Astrocyte (in vitro differentiated cells and primary cell): Measurements from ENCODE around the gene PPP1R12A. TPM values are rescaled to one million over a fixed set of nuclear protein-coding genes. Genes with fewer than 3 reads are reported as not detected.

Experiments
- DNase-seq: peaks from one replicate; pipeline ENCODE4 v3.0.0-alpha.2; 2010; ENCODE audit warnings: low read depth
- FAIRE-seq: peaks from 2 replicates; lab custom pipeline; 2011; peaks lifted over from hg19 to GRCh38; lab: Jason Lieb, UNC
- H2AFZ ChIP-seq: 2 replicates; pipeline ENCODE4 v1.6.0; 2012; ENCODE audit warnings: low read depth, low read length, inconsistent platforms
- H3K27ac ChIP-seq: 2 replicates; pipeline ENCODE4 v1.5.1; 2011; ENCODE audit warnings: low read depth, low read length, inconsistent platforms
- H3K27me3 ChIP-seq: 2 replicates; pipeline ENCODE4 v1.6.0; 2011; ENCODE audit warnings: low read length, inconsistent platforms; ENCODE audit not compliant: insufficient read depth
- H3K36me3 ChIP-seq: 2 replicates; pipeline ENCODE4 v1.5.1; 2011; ENCODE audit warnings: low read length, inconsistent platforms; ENCODE audit not compliant: insufficient read depth
- H3K4me1 ChIP-seq: 2 replicates; pipeline ENCODE4 v1.5.1; 2011; ENCODE audit warnings: low read length, inconsistent platforms; ENCODE audit not compliant: insufficient read depth
- H3K4me2 ChIP-seq: 2 replicates; pipeline ENCODE4 v1.6.0; 2012; ENCODE audit warnings: low read length, inconsistent platforms
- H3K4me3 ChIP-seq: 2 replicates; pipeline ENCODE4 v1.5.1; 2011; ENCODE audit warnings: low read depth, mild to moderate bottlenecking, low read length, inconsistent platforms; ENCODE audit not compliant: insufficient read depth
- H3K79me2 ChIP-seq: 2 replicates; pipeline ENCODE4 v1.6.0; 2012; ENCODE audit warnings: mild to moderate bottlenecking, low read length, inconsistent platforms; ENCODE audit not compliant: insufficient read depth
- H3K9ac ChIP-seq: 2 replicates; pipeline ENCODE4 v1.6.0; 2012; ENCODE audit warnings: mild to moderate bottlenecking, low read length, inconsistent platforms
- H3K9me3 ChIP-seq: 2 replicates; pipeline ENCODE4 v1.5.1; 2012; ENCODE audit warnings: low read depth, mild to moderate bottlenecking, low read length, inconsistent platforms; ENCODE audit not compliant: insufficient read depth
- H4K20me1 ChIP-seq: 2 replicates; pipeline ENCODE4 v1.6.0; 2012; ENCODE audit warnings: low read length, inconsistent platforms; ENCODE audit not compliant: insufficient read depth
- H3K27ac Mint-ChIP-seq: one replicate; pipeline ENCODE4 v1.8.0; 2021; ENCODE audit warnings: mild to moderate bottlenecking, mixed read lengths; ENCODE audit not compliant: unreplicated experiment
- H3K27me3 Mint-ChIP-seq: one replicate; pipeline ENCODE4 v1.8.0; 2021; ENCODE audit warnings: low read depth, mixed read lengths; ENCODE audit not compliant: unreplicated experiment
- H3K36me3 Mint-ChIP-seq: one replicate; pipeline ENCODE4 v1.8.0; 2021; ENCODE audit warnings: low read depth, mixed read lengths; ENCODE audit not compliant: unreplicated experiment
- H3K4me1 Mint-ChIP-seq: one replicate; pipeline ENCODE4 v1.8.0; 2021; ENCODE audit warnings: low read depth, mixed read lengths; ENCODE audit not compliant: unreplicated experiment
- H3K4me3 Mint-ChIP-seq: one replicate; pipeline ENCODE4 v1.8.0; 2021; ENCODE audit warnings: mild to moderate bottlenecking, moderate library complexity, mixed read lengths; ENCODE audit not compliant: unreplicated experiment
- H3K9me3 Mint-ChIP-seq: one replicate; pipeline ENCODE4 v1.8.0; 2021; ENCODE audit warnings: mild to moderate bottlenecking, mixed read lengths; ENCODE audit not compliant: unreplicated experiment
- EZH2 ChIP-seq: IDR thresholded peaks from 2 replicates; pipeline ENCODE4 v1.6.1; 2012; ENCODE audit warnings: mild to moderate bottlenecking, low read length, inconsistent platforms; ENCODE audit not compliant: insufficient read depth
- total RNA-seq: library from RNA; stranded (reverse); gene quantifications from 2 replicates; pipeline ENCODE4 v1.2.1, GENCODE V29; 2021
- TF ChIP-seq, protein P1 (sequence below): IDR thresholded peaks from 2 replicates; pipeline ENCODE4 v1.5.1; 2011; ENCODE audit warnings: low read depth, mild to moderate bottlenecking, inconsistent platforms, low read length, moderate library complexity; ENCODE audit not compliant: insufficient read depth

Gene PPP1R12A
- total RNA-seq, 1 donor from 2014 or later, result 115 TPM

GRCh38 chr12:79858518-79858917 lies 76.4 kb downstream of the PPP1R12A start:
- Histone ChIP-seq H3K9me3 (no peaks in the 10 kb centered on the region), H4K20me1 (peaks cover 70% of the 10 kb centered on the region), H3K27ac (no peak overlapping the region), H2AFZ (no peak overlapping the region), H3K4me3 (no peak overlapping the region), H3K4me1 (peaks cover 4% of the 10 kb centered on the region), H3K9ac (no peak overlapping the region), H3K79me2 (peaks cover 94% of the 10 kb centered on the region), H3K36me3 (peaks cover 10% of the 10 kb centered on the region), H3K27me3 (no peaks in the 10 kb centered on the region), H3K4me2 (peak overlapping the region; percentile 50)
- Mint-ChIP-seq H3K4me3 (peak overlapping the region; percentile 40), H3K27ac (no peak overlapping the region), H3K36me3 (peaks cover 18% of the 10 kb centered on the region), H3K27me3 (no peaks in the 10 kb centered on the region), H3K4me1 (peaks cover 13% of the 10 kb centered on the region), H3K9me3 (peaks cover 4% of the 10 kb centered on the region)
- FAIRE-seq (no peak), DNase-seq (peak; percentile 17)
- TF ChIP-seq, protein P1, sequence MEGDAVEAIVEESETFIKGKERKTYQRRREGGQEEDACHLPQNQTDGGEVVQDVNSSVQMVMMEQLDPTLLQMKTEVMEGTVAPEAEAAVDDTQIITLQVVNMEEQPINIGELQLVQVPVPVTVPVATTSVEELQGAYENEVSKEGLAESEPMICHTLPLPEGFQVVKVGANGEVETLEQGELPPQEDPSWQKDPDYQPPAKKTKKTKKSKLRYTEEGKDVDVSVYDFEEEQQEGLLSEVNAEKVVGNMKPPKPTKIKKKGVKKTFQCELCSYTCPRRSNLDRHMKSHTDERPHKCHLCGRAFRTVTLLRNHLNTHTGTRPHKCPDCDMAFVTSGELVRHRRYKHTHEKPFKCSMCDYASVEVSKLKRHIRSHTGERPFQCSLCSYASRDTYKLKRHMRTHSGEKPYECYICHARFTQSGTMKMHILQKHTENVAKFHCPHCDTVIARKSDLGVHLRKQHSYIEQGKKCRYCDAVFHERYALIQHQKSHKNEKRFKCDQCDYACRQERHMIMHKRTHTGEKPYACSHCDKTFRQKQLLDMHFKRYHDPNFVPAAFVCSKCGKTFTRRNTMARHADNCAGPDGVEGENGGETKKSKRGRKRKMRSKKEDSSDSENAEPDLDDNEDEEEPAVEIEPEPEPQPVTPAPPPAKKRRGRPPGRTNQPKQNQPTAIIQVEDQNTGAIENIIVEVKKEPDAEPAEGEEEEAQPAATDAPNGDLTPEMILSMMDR, result no peak
- TF ChIP-seq EZH2, result no peak

- FAIRE-seq (no peak), DNase-seq (no peak)
- Mint-ChIP-seq H3K4me1 (peaks cover 13% of the 10 kb centered on the region), H3K36me3 (peaks cover 17% of the 10 kb centered on the region), H3K27me3 (no peaks in the 10 kb centered on the region), H3K27ac (no peak overlapping the region), H3K4me3 (no peak overlapping the region), H3K9me3 (peaks cover 4% of the 10 kb centered on the region)
- no peak overlapping the region for H3K9ac ChIP-seq
- peaks cover 74% of the 10 kb centered on the region for H4K20me1 ChIP-seq
- H3K4me1 ChIP-seq, result peaks cover 4% of the 10 kb centered on the region
- H3K9me3 ChIP-seq, result no peaks in the 10 kb centered on the region
- peaks cover 94% of the 10 kb centered on the region for H3K79me2 ChIP-seq
- no peak overlapping the region for H2AFZ ChIP-seq
- no peaks in the 10 kb centered on the region for H3K27me3 ChIP-seq
- H3K4me2 ChIP-seq, result no peak overlapping the region
- H3K36me3 ChIP-seq, result peaks cover 10% of the 10 kb centered on the region
- no peak overlapping the region for H3K4me3 ChIP-seq
- no peak overlapping the region for H3K27ac ChIP-seq
- TF ChIP-seq, protein P1, result no peak
- no peak for TF ChIP-seq EZH2
Observed at GRCh38 chr12:79857675-79858074, 77.2 kb downstream of the PPP1R12A start.

DNA sequence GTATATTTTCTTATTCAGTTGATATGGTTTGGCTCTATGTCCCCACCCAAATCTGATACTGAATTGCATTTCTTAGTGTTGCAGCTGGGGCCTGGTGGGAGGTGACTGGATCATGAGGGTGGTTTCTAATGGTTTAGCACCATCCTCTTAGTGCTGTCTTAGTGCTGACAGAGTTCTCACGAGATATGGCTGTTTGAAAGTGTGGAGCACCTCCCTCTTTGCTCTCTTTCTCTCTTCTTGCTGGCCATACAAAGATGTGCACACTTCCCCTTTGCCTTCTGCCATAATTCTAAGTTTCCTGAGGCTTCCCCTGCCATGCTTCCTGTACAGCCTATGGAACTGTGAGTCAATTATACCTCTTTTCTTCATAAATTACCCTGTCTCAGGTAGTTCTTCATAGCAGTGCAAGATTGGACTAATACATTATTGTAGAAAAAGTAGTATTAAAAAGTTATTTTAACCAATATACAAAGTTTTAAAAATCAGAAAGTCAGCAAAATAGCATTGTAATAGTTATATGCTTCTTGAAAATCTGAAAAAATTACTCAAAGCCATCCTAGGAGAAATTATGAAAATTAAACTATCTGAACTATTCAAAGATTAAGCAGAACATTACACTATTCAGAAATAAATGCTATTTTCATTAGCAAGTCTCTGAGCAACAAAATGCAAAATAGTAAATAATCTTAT lies 84.1 kb downstream of the PPP1R12A start:
- no peaks in the 10 kb centered on the region for H3K27me3 Mint-ChIP-seq
- peaks cover 97% of the 10 kb centered on the region for H3K79me2 ChIP-seq
- no peak overlapping the region for H3K4me3 Mint-ChIP-seq
- FAIRE-seq (no peak), DNase-seq (no peak)
- no peak overlapping the region for H3K27ac ChIP-seq
- peaks cover 13% of the 10 kb centered on the region for H3K4me1 Mint-ChIP-seq
- H3K4me2 ChIP-seq, result no peak overlapping the region
- peak overlapping the region; percentile 59 for H3K27ac Mint-ChIP-seq
- no peak overlapping the region for H3K9ac ChIP-seq
- peaks cover 64% of the 10 kb centered on the region for H4K20me1 ChIP-seq
- H3K27me3 ChIP-seq, result no peaks in the 10 kb centered on the region
- TF ChIP-seq, protein P1, result no peak
- TF ChIP-seq EZH2, result no peak
- H3K9me3 Mint-ChIP-seq, result no peaks in the 10 kb centered on the region
- no peaks in the 10 kb centered on the region for H3K9me3 ChIP-seq
- no peak overlapping the region for H3K4me3 ChIP-seq
- no peak overlapping the region for H2AFZ ChIP-seq
- H3K4me1 ChIP-seq, result no peaks in the 10 kb centered on the region
- H3K36me3 ChIP-seq, result no peaks in the 10 kb centered on the region
- peaks cover 5% of the 10 kb centered on the region for H3K36me3 Mint-ChIP-seq
